GM12891 (cell line): ENCODE measurements around the gene MRPS35.

Experiments
- DNase-seq: peaks from one replicate; pipeline ENCODE4 v3.0.0; 2011; ENCODE audit warnings: low spot score; ENCODE audit not compliant: insufficient read length
- FAIRE-seq: peaks from 2 replicates; lab custom pipeline; 2011; peaks lifted over from hg19 to GRCh38; lab: Jason Lieb, UNC
- PAX5 ChIP-seq: IDR thresholded peaks from 2 replicates; pipeline ENCODE4 v1.6.1; 2011; ENCODE audit warnings: low read length, moderate library complexity, mild to moderate bottlenecking; ENCODE audit not compliant: insufficient read depth, severe bottlenecking
- POLR2A ChIP-seq: IDR thresholded peaks from 2 replicates; pipeline ENCODE4 v1.6.1; 2011; ENCODE audit warnings: low read depth, low read length, control low read depth
- POLR2AphosphoS5 ChIP-seq: IDR thresholded peaks from 2 replicates; pipeline ENCODE4 v1.6.1; 2011; ENCODE audit warnings: low read depth, low read length, control low read depth
- POU2F2 ChIP-seq: IDR thresholded peaks from 2 replicates; pipeline ENCODE4 v1.6.1; 2011; ENCODE audit warnings: low read depth, mild to moderate bottlenecking, control low read depth, low read length, moderate library complexity
- SPI1 ChIP-seq: IDR thresholded peaks from 2 replicates; pipeline ENCODE4 v1.6.1; 2011; ENCODE audit warnings: low read depth, low read length, control low read depth
- TAF1 ChIP-seq: IDR thresholded peaks from 2 replicates; pipeline ENCODE4 v1.6.1; 2011; ENCODE audit warnings: low read depth, low read length, control low read depth

The MRPS35 gene

GRCh38 chr12:27686147-27686546 is 24.5 kb upstream of the MRPS35 start:
- FAIRE-seq (no peak), DNase-seq (no peak)
- TF ChIP-seq PAX5 (no peak), POLR2A (no peak), TAF1 (no peak), POU2F2 (no peak), POLR2AphosphoS5 (no peak), SPI1 (no peak)

DNA sequence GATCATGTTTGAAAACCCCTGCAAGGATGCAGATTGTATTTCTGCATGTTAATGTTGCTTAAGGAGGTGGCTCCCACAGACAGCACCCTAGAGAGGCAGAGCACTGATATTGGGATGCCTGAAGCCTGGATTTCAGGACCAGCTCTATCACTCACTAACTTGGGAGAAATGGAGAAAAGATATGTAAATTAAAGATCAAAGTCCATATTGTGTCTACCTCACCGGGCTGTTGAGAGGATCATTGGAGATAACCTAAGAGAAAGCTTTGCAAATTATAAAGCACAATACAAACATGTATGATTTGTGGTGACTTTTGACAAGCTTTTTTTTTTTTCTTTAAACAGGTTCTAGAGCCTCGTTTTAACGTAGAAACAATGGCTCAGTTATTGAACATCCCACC is 22.0 kb upstream of the MRPS35 start:
- DNase-seq, result no peak
- TF ChIP-seq PAX5, result no peak
- TF ChIP-seq TAF1, result no peak
- no peak for TF ChIP-seq POLR2AphosphoS5
- TF ChIP-seq POU2F2, result no peak
- FAIRE-seq, result no peak

GRCh38 chr12:27689558-27690180 is 21.0 kb upstream of the MRPS35 start:
- DNase-seq, result no peak
- no peak for FAIRE-seq
- TF ChIP-seq POU2F2 (no peak), TAF1 (no peak), PAX5 (no peak), SPI1 (no peak), POLR2AphosphoS5 (no peak), POLR2A (no peak)

GRCh38 chr12:27693403-27693802 is 17.2 kb upstream of the MRPS35 start:
- DNase-seq, result no peak
- FAIRE-seq, result no peak
- TF ChIP-seq POLR2AphosphoS5 (no peak), PAX5 (no peak), SPI1 (no peak), POU2F2 (no peak), POLR2A (no peak), TAF1 (no peak)

- FAIRE-seq (no peak), DNase-seq (no peak)
- no peak for TF ChIP-seq PAX5
Measured at GRCh38 chr12:27695556-27696292, 14.9 kb upstream of the MRPS35 start.

GRCh38 chr12:27696293-27696652 is 14.4 kb upstream of the MRPS35 start, which contains the start of gene REP15:
TSS of gene REP15 (plus strand) at chr12:27696447. CDS start at chr12:27696563, 116 bp downstream.
- no peak for DNase-seq
- FAIRE-seq, result no peak
- TF ChIP-seq POLR2AphosphoS5 (no peak), TAF1 (no peak), SPI1 (no peak), PAX5 (no peak), POU2F2 (no peak), POLR2A (no peak)

- DNase-seq, result no peak
- FAIRE-seq, result no peak
- no peak for TF ChIP-seq TAF1
- no peak for TF ChIP-seq PAX5
- TF ChIP-seq POLR2AphosphoS5, result no peak
- TF ChIP-seq POU2F2, result no peak
- no peak for TF ChIP-seq SPI1
- no peak for TF ChIP-seq POLR2A
Measured at GRCh38 chr12:27696864-27697564, 13.6 kb upstream of the MRPS35 start.

- FAIRE-seq (peak; percentile 94), DNase-seq (peak; percentile 30)
- TF ChIP-seq POLR2A, result no peak
- TF ChIP-seq POU2F2, result no peak
- no peak for TF ChIP-seq SPI1
- no peak for TF ChIP-seq TAF1
- no peak for TF ChIP-seq PAX5
- TF ChIP-seq POLR2AphosphoS5, result no peak
Measured at GRCh38 chr12:27703720-27704452, 6.7 kb upstream of the MRPS35 start.

DNA sequence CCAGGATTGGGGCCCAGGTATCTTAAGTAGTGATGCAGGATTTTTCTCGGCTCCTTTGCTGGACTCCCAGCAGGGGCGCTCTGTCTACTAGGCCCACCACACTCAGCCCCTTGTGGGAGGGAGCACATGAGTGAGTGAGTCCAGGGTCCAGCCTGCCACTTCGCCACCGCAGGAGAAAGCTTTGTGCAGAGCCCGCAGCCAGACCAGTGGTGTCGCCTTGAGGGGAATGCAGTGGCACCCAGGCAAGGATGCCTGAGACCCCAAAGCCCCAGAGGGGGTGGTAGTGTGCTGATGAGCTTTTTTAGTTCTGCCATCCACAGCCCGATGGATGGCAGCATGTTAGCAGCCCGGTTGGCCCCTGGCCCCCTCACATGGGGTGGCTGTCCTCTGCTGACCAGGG is 5.4 kb upstream of the MRPS35 start:
- FAIRE-seq, result no peak
- TF ChIP-seq PAX5 (no peak), TAF1 (no peak), SPI1 (no peak), POLR2AphosphoS5 (no peak), POU2F2 (no peak), POLR2A (no peak)
- DNase-seq, result no peak
